ENCODE measurements around the gene GPC5. TPM values are rescaled to one million over a fixed set of nuclear protein-coding genes. Genes with fewer than 3 reads are reported as not detected.

The GPC5 gene
- total RNA-seq, 1 experiment from 2014 or later, result 0.21 TPM

DNA sequence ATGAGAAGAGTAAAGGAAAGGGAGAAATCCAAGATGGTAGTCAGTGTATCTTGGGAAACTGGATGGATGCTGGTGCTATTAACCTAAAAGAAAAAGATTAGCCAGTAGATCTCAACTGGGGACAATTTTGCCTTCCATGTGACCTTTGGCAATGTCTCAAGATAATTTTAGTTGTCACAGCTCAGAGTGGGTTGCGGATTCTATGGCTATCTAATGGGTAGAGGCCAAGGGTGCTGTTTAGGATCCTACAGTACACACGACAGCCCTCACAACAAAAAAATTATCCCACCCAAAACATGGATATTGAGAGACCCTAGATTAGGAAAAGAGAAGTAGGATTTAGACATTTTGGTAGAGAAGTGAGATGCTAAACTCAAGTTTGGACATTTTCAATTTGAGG, 258.9 kb downstream of the GPC5 start:
- ChIA-PET CTCF (no interaction called here), POLR2A (ENCODE audit: low non-redundant PET) (no interaction called here)
- H3K9me3 ChIP-seq (ENCODE audit: low read depth, low read length, poor library complexity, severe bottlenecking), result no peaks in the 10 kb centered on the region
- no peaks in the 10 kb centered on the region for H3K36me3 ChIP-seq (ENCODE audit: insufficient read depth, low read length, poor library complexity, severe bottlenecking)
- H3K27me3 ChIP-seq (replicated peaks; ENCODE audit: insufficient read depth, low read depth, low read length, poor library complexity), result no peaks in the 10 kb centered on the region
- no peak for DNase-seq (ENCODE audit: low spot score)
- no peak overlapping the region for H3K4me3 ChIP-seq (ENCODE audit: low read depth, low read length, poor library complexity, severe bottlenecking)
- H3K27ac ChIP-seq (ENCODE audit: low read depth, low read length, poor library complexity, severe bottlenecking), result no peak overlapping the region
- H3K4me1 ChIP-seq (ENCODE audit: insufficient read depth, low read length, poor library complexity, severe bottlenecking), result no peaks in the 10 kb centered on the region
- BruUV-seq (replicated peaks), result no TSS peak
- TF ChIP-seq, protein P1, sequence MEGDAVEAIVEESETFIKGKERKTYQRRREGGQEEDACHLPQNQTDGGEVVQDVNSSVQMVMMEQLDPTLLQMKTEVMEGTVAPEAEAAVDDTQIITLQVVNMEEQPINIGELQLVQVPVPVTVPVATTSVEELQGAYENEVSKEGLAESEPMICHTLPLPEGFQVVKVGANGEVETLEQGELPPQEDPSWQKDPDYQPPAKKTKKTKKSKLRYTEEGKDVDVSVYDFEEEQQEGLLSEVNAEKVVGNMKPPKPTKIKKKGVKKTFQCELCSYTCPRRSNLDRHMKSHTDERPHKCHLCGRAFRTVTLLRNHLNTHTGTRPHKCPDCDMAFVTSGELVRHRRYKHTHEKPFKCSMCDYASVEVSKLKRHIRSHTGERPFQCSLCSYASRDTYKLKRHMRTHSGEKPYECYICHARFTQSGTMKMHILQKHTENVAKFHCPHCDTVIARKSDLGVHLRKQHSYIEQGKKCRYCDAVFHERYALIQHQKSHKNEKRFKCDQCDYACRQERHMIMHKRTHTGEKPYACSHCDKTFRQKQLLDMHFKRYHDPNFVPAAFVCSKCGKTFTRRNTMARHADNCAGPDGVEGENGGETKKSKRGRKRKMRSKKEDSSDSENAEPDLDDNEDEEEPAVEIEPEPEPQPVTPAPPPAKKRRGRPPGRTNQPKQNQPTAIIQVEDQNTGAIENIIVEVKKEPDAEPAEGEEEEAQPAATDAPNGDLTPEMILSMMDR (conservative IDR thresholded peaks at IDR 0.05; ENCODE audit: low read depth, low read length), result no peak
- intact Hi-C loops (cut with micrococcal nuclease; ENCODE audit: unreplicated experiment), result no loop called here

DNA sequence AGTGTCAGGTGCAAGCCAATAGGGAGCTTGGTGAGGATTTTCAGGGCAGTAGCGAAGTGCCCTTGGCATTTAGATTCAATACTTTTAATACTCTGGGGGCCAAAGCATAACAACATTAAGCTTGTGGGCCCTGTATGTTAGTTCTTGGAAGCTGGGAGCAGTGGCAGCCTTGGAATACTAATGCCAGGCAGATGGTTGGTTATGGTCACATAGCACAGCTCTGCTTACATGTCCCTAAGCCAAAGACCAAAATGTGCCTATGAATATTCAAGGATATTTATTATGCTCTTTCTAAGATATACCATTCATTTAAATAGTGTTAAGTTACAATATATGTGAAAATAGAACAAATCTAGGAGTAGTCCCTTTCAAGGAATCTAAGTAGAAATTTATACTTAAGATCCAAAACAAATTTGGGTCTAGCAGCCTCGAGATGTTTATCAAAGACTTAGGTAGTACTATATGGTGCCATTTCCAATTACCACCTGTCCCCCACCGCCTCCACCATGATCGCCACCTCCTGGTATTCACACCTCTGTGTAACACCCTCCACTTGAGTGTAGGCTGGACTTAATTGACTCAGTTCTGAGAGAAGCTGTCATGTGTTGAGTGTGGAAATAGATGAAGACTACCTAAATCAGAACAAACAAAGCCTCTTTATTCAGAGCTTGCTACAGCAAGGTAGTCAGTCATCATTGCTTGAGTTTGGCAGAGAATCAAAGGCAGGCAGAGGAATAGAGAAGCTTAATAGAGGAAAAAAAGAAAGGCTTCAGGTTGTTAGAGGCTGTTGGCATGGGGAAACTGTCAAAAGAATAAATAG, 261.0 kb downstream of the GPC5 start:
- H3K9me3 ChIP-seq (ENCODE audit: low read depth, low read length, poor library complexity, severe bottlenecking), result no peaks in the 10 kb centered on the region
- no peak for DNase-seq (ENCODE audit: low spot score)
- intact Hi-C loops (cut with micrococcal nuclease; ENCODE audit: unreplicated experiment), result no loop called here
- BruUV-seq (replicated peaks), result no TSS peak
- POLR2A ChIA-PET (ENCODE audit: low non-redundant PET), result no interaction called here
- no peaks in the 10 kb centered on the region for H3K36me3 ChIP-seq (ENCODE audit: insufficient read depth, low read length, poor library complexity, severe bottlenecking)
- TF ChIP-seq, protein P1 (conservative IDR thresholded peaks at IDR 0.05; ENCODE audit: low read depth, low read length), result no peak
- no peak for TF ChIP-seq EZH2 (IDR thresholded peaks at IDR 0.05; ENCODE audit: borderline replicate concordance, low read depth, low read length, poor library complexity, severe bottlenecking)
- no peaks in the 10 kb centered on the region for H3K27me3 ChIP-seq (replicated peaks; ENCODE audit: insufficient read depth, low read depth, low read length, poor library complexity)
- no peak overlapping the region for H3K27ac ChIP-seq (ENCODE audit: low read depth, low read length, poor library complexity, severe bottlenecking)
- H3K4me3 ChIP-seq (ENCODE audit: low read depth, low read length, poor library complexity, severe bottlenecking), result no peak overlapping the region
- CTCF ChIA-PET, result no interaction called here
- H3K4me1 ChIP-seq (ENCODE audit: insufficient read depth, low read length, poor library complexity, severe bottlenecking), result no peaks in the 10 kb centered on the region

DNA sequence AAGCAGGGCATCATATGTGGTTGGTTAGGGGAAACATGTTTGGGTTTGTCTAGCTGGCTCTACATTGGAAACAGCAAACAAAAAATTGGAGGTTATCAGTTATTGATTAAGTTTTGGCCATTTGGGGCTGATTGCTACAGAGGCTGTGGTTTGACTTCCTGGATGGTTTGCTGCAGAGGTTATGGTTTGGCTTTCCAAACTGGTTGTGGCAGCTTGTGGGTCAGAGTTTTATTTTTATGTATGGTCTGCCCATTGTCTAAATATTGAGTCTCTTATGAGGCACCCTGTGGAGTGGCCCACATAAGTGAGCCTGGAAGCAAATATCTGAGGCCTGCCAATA, 261.6 kb downstream of the GPC5 start:
- Histone ChIP-seq H3K36me3 (ENCODE audit: insufficient read depth, low read length, poor library complexity, severe bottlenecking) (no peaks in the 10 kb centered on the region), H3K27me3 (replicated peaks; ENCODE audit: insufficient read depth, low read depth, low read length, poor library complexity) (no peaks in the 10 kb centered on the region), H3K27ac (ENCODE audit: low read depth, low read length, poor library complexity, severe bottlenecking) (no peak overlapping the region), H3K4me1 (ENCODE audit: insufficient read depth, low read length, poor library complexity, severe bottlenecking) (no peaks in the 10 kb centered on the region), H3K4me3 (ENCODE audit: low read depth, low read length, poor library complexity, severe bottlenecking) (no peak overlapping the region), H3K9me3 (ENCODE audit: low read depth, low read length, poor library complexity, severe bottlenecking) (no peaks in the 10 kb centered on the region)
- intact Hi-C loops (cut with micrococcal nuclease; ENCODE audit: unreplicated experiment), result no loop called here
- TF ChIP-seq, protein P1 (conservative IDR thresholded peaks at IDR 0.05; ENCODE audit: low read depth, low read length), result no peak
- no peak for TF ChIP-seq EZH2 (IDR thresholded peaks at IDR 0.05; ENCODE audit: borderline replicate concordance, low read depth, low read length, poor library complexity, severe bottlenecking)
- ChIA-PET POLR2A (ENCODE audit: low non-redundant PET) (no interaction called here), CTCF (no interaction called here)
- BruUV-seq (replicated peaks), result no TSS peak
- DNase-seq (ENCODE audit: low spot score), result no peak

All from A673 (cell line).